K562 (cell line): ENCODE data around the gene ARNT2. TPM values are rescaled to one million over a fixed set of nuclear protein-coding genes. Genes with fewer than 3 reads are reported as not detected.

Experiments
- ATAC-seq: fragments of 200-7000 bp; cut with Tn5 transposase; 3 replicates; pipeline ENCODE4 v1.9.1; 2020; ENCODE audit warnings: moderate library complexity
- BruUV-seq: library from RNA; stranded (reverse); fragments of 400-500 nt; replicated peaks from 2 replicates; lab custom pipeline; 2021; lab: Mats Ljungman, UMichigan
- CTCF ChIA-PET: fragments of 300-600 bp; formaldehyde crosslinking; extraction: SDS; loops from one replicate; lab custom pipeline; 2021; ENCODE audit warnings: low intra/inter-chr PET ratio; lab: Yijun Ruan, JAX
- POLR2A ChIA-PET: fragments of 300-600, 350-650 bp; sonication (Branson Sonifier 250); formaldehyde crosslinking; extraction: SDS; loops from one replicate; lab custom pipeline; 2021; ENCODE audit warnings: antibody characterized with exemption, inconsistent platforms; lab: Yijun Ruan, JAX
- DNase-seq, 4 experiments: peaks; one replicate each; pipeline versions ENCODE4 v3.0.0 to v3.0.0-alpha.2; 2011 to 2018; ENCODE audit warnings: low spot score in 3 of 4, mixed read lengths in 3 of 4; ENCODE audit errors: extremely low read depth in 1 of 4
- FAIRE-seq: peaks from 2 replicates; lab custom pipeline; 2011; peaks lifted over from hg19 to GRCh38; lab: Jason Lieb, UNC
- H2AFZ ChIP-seq: 2 replicates; pipeline ENCODE4 v1.6.0; 2011; ENCODE audit warnings: low read depth, low read length, control low read depth, inconsistent platforms
- H3K27ac ChIP-seq: fragments of 200-600 bp; 3 replicates; pipeline ENCODE4 v1.8.0; 2011; ENCODE audit warnings: low read depth, mild to moderate bottlenecking, control low read depth, inconsistent platforms, low read length, moderate library complexity, mixed read lengths; ENCODE audit errors: extremely low read depth
- H3K27me3 ChIP-seq, 2 experiments: fragments of 300-600 bp in 1 of 2; 2 replicates in 1 of 2; 3 replicates in 1 of 2; pipeline versions ENCODE4 v1.6.0 to v1.8.0; 2011; ENCODE audit warnings: inconsistent platforms in 2 of 2, low read length in 2 of 2, mild to moderate bottlenecking in 1 of 2, mixed read lengths in 1 of 2, moderate library complexity in 1 of 2; ENCODE audit not compliant: control insufficient read depth in 2 of 2, insufficient read depth in 2 of 2
- H3K36me3 ChIP-seq: fragments of 300-600 bp; 3 replicates; pipeline ENCODE4 v1.8.0; 2011; ENCODE audit warnings: mild to moderate bottlenecking, low read length, inconsistent platforms; ENCODE audit not compliant: control insufficient read depth, insufficient read depth
- H3K4me1 ChIP-seq, 2 experiments: fragments of 200-600 bp in 1 of 2; replicated peaks in 1 of 2; 2 replicates in 1 of 2; 3 replicates in 1 of 2; pipeline versions ENCODE4 v1.5.1 to v1.8.0; 2011; ENCODE audit warnings: inconsistent platforms in 2 of 2, low read length in 2 of 2, mild to moderate bottlenecking in 1 of 2, mixed read lengths in 1 of 2, moderate library complexity in 1 of 2; ENCODE audit not compliant: control insufficient read depth in 2 of 2, insufficient read depth in 2 of 2
- H3K4me2 ChIP-seq: 2 replicates; pipeline ENCODE4 v1.6.1; 2011; ENCODE audit warnings: low read length, control low read depth, inconsistent platforms, mixed read lengths; ENCODE audit not compliant: insufficient read depth
- H3K4me3 ChIP-seq: fragments of 200-600 bp; sonication (generic), shearing (Covaris generic); 2 replicates; pipeline ENCODE4 v1.5.1; 2016; ENCODE audit warnings: control low read depth, inconsistent platforms
- H3K79me2 ChIP-seq: fragments of 200-600 bp; 3 replicates; pipeline ENCODE4 v1.8.0; 2011; ENCODE audit warnings: low read length, inconsistent platforms; ENCODE audit not compliant: control insufficient read depth, insufficient read depth
- H3K9ac ChIP-seq, 2 experiments: 2 replicates each; pipeline versions ENCODE4 v1.6.0 to v1.6.1; 2011; ENCODE audit warnings: low read depth in 2 of 2, low read length in 2 of 2, control low read depth in 1 of 2, inconsistent platforms in 1 of 2, mild to moderate bottlenecking in 1 of 2, mixed read lengths in 1 of 2; ENCODE audit not compliant: insufficient read depth in 1 of 2
- H3K9me1 ChIP-seq: one replicate; pipeline ENCODE4 v1.6.0; 2011; ENCODE audit warnings: inconsistent platforms, mild to moderate bottlenecking, low read length, moderate library complexity; ENCODE audit not compliant: control insufficient read depth, insufficient read depth
- H3K9me3 ChIP-seq: replicated peaks from 2 replicates; pipeline ENCODE4 v1.5.1; 2011; ENCODE audit warnings: low read depth, low read length, inconsistent platforms; ENCODE audit not compliant: control insufficient read depth, insufficient read depth
- H4K20me1 ChIP-seq: replicated peaks from 2 replicates; pipeline ENCODE4 v1.6.1; 2011; ENCODE audit warnings: low read length, inconsistent platforms, mixed read lengths; ENCODE audit not compliant: control insufficient read depth, insufficient read depth
- BMI1 ChIP-seq: fragments of 150-350 bp; IDR thresholded peaks from 2 replicates; pipeline ENCODE4 v1.6.1; 2014; ENCODE audit warnings: low read length
- CHD1 ChIP-seq: fragments of 200-600 bp; sonication (generic); IDR thresholded peaks from one replicate; pipeline ENCODE4 v1.6.1; 2012; ENCODE audit warnings: mild to moderate bottlenecking, moderate library complexity, low read length, inconsistent platforms
- GATAD2A ChIP-seq: fragments of 450-650 bp; IDR thresholded peaks from 2 replicates; pipeline ENCODE4 v1.6.1; 2017
- YBX1 ChIP-seq: fragments of 450-650 bp; IDR thresholded peaks from 2 replicates; pipeline ENCODE4 v1.7.1; 2016; ENCODE audit warnings: mild to moderate bottlenecking
- WGBS: fragments of 100-300 bp; shearing (Covaris generic); methylation state at CpG from one replicate; pipeline ENCODE4 v1.1.6; 2016; ENCODE audit warnings: low coverage, mixed read lengths; ENCODE audit not compliant: insufficient coverage; ENCODE audit errors: missing lambda C conversion rate; 5-methylcytosine and 5-hydroxymethylcytosine counted together
- in situ Hi-C: fragments of 300-500 bp; cut with MboI; formaldehyde crosslinking; loops from 4 replicates; pipeline ENCODE4 v1.15.0; 2018; ENCODE audit warnings: inconsistent platforms, mixed read lengths
- intact Hi-C: fragments of 100-400 bp; cut with micrococcal nuclease; formaldehyde crosslinking; loops from 2 replicates; pipeline ENCODE4 v1.14.2; 2022
- polyA plus RNA-seq, 8 experiments: library from polyadenylated mRNA; depleted of rRNA in 4 of 8; stranded (reverse) in 5 of 8; unstranded in 3 of 8; fragments of >200 nt; fragmentation: Nextera tagmentation in 2 of 8; fragmentation: Illumina TruSeq in 1 of 8; extraction: Ambion mirVana in 2 of 8; extraction: Trizol in 1 of 8; gene quantifications; 2 replicates each; pipeline versions ENCODE4 v1.2.1 to v1.2.3, GENCODE V29; 2011 to 2014; ENCODE audit warnings: inconsistent platforms in 1 of 8, missing spikeins in 1 of 8
- total RNA-seq, 7 experiments: library from RNA; depleted of rRNA in 6 of 7; stranded (reverse); fragments of >200 nt in 6 of 7; fragmentation: Illumina TruSeq in 2 of 7; extraction: Trizol in 2 of 7; gene quantifications; 2 replicates each; pipeline versions ENCODE4 v1.2.1 to v1.2.3, GENCODE V29; 2011 to 2021; ENCODE audit warnings: low replicate concordance in 1 of 7
- TF ChIP-seq, protein P1 (sequence below): fragments of 250-450 bp; sonication (Bioruptor Pico); IDR thresholded peaks from 2 replicates; pipeline ENCODE4 v1.6.1; 2021; ENCODE audit warnings: mild to moderate bottlenecking
- TF ChIP-seq, protein P2 (sequence below), 2 experiments: fragments of 450-650 bp in 1 of 2; sonication (generic) in 1 of 2; formaldehyde crosslinking in 1 of 2; IDR thresholded peaks in 1 of 2; conservative IDR thresholded peaks in 1 of 2; 2 replicates each; pipeline versions ENCODE4 v1.6.1 to v1.8.1; 2016 to 2023; ENCODE audit warnings: mild to moderate bottlenecking in 2 of 2, moderate library complexity in 2 of 2, inconsistent platforms in 1 of 2, missing genetic modification reagents in 1 of 2

The ARNT2 gene
- total and polyA plus RNA-seq, 9 of the 15 experiments (the other 6 are each of a cell fraction or from before 2014, with no cell fraction given), result 0.01 TPM; not detected in 8

DNA sequence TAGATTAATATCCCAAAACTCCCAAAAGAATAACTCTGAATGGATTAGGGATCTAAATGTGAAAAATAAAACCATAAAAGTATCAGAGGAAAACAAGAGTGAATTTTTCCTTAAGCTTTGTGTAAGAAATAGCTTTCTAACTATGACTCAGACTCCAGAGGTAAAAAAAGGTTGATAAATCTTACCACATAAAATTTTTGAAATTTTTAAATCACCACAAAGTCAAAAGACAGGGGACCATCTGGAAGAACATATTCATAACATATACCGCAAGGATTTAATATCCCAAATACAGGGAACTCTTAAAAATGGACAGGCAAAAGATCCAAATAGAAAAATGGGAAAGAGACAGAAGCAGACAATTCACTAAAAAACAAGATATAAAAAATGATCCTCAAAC lies 145.0 kb downstream of the ARNT2 start (continued):
- no peak for TF ChIP-seq YBX1

DNA sequence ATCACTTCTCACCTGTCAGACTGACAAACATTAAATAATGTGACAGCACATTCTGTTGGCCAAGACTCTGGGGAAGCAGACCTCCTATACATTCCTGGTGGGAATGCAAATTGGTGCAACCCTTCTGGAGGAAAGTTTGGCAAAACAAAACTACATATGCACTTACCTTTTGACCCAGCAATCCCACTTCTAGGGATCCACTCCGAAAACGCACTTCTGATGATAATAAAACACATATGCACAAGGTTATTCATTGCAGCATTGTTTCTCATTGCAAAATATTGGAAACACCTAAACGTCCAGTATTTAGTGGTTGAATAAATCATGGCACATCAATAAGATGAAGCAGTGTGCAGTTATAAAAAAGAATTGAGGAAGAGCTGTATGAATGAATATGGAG lies 145.5 kb downstream of the ARNT2 start:
- DNase-seq (no peak), ATAC-seq (no peak), FAIRE-seq (no peak)
- WGBS, result 0% methylated on average over 3 of the region's 3 CpGs
- TF ChIP-seq, protein P1, sequence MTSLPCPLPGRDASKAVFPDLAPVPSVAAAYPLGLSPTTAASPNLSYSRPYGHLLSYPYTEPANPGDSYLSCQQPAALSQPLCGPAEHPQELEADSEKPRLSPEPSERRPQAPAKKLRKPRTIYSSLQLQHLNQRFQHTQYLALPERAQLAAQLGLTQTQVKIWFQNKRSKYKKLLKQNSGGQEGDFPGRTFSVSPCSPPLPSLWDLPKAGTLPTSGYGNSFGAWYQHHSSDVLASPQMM, result no peak
- TF ChIP-seq CHD1, result no peak
- no peak for TF ChIP-seq GATAD2A
- no peak for TF ChIP-seq BMI1
- TF ChIP-seq, protein P2, sequence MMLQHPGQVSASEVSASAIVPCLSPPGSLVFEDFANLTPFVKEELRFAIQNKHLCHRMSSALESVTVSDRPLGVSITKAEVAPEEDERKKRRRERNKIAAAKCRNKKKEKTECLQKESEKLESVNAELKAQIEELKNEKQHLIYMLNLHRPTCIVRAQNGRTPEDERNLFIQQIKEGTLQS (IDR thresholded peaks at IDR 0.05), result no peak
- TF ChIP-seq, protein P2 (CRISPR knock-in tag; conservative IDR thresholded peaks at IDR 0.05), result no peak
- Histone ChIP-seq H3K4me2 (no peak overlapping the region), H3K36me3 (no peaks in the 10 kb centered on the region), H3K9ac (no peak overlapping the region), H4K20me1 (no peaks in the 10 kb centered on the region), H3K27ac (no peak overlapping the region), H3K27me3 (no peaks in the 10 kb centered on the region; a peak in 1 of 5 replicates), H3K9me3 (no peaks in the 10 kb centered on the region), H3K4me1 (no peaks in the 10 kb centered on the region), H2AFZ (no peak overlapping the region), H3K4me3 (no peak overlapping the region), H3K79me2 (no peaks in the 10 kb centered on the region), H3K9me1 (no peaks in the 10 kb centered on the region)
- POLR2A ChIA-PET, result no interaction called here
- no TSS peak for BruUV-seq
- intact Hi-C loops, result no loop called here
- in situ Hi-C loops, result no loop called here
- CTCF ChIA-PET, result no interaction called here
